Measurements from ENCODE around the gene CAMTA1. TPM values are rescaled to one million over a fixed set of nuclear protein-coding genes. Genes with fewer than 3 reads are reported as not detected.

Gene CAMTA1
- total RNA-seq, 3 donors from 2014 or later = 73.4 to 114 (median 82.6) TPM

- ATAC-seq (no peak), DNase-seq (no peak)
- no peaks in the 10 kb centered on the region for H3K9me3 ChIP-seq
- intact Hi-C loops (cut with DNase I, micrococcal nuclease) = no loop called here
- TF ChIP-seq, protein P1, sequence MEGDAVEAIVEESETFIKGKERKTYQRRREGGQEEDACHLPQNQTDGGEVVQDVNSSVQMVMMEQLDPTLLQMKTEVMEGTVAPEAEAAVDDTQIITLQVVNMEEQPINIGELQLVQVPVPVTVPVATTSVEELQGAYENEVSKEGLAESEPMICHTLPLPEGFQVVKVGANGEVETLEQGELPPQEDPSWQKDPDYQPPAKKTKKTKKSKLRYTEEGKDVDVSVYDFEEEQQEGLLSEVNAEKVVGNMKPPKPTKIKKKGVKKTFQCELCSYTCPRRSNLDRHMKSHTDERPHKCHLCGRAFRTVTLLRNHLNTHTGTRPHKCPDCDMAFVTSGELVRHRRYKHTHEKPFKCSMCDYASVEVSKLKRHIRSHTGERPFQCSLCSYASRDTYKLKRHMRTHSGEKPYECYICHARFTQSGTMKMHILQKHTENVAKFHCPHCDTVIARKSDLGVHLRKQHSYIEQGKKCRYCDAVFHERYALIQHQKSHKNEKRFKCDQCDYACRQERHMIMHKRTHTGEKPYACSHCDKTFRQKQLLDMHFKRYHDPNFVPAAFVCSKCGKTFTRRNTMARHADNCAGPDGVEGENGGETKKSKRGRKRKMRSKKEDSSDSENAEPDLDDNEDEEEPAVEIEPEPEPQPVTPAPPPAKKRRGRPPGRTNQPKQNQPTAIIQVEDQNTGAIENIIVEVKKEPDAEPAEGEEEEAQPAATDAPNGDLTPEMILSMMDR (IDR thresholded peaks at IDR 0.05) = no peak
- H3K4me3 ChIP-seq = no peak overlapping the region
- H3K4me1 ChIP-seq (ENCODE audit: low read depth) = peaks cover 51% of the 10 kb centered on the region
- H3K36me3 ChIP-seq (ENCODE audit: low read depth) = no peaks in the 10 kb centered on the region
Observed at GRCh38 chr1:6823793-6824192, 38.5 kb downstream of the CAMTA1 start.

DNA sequence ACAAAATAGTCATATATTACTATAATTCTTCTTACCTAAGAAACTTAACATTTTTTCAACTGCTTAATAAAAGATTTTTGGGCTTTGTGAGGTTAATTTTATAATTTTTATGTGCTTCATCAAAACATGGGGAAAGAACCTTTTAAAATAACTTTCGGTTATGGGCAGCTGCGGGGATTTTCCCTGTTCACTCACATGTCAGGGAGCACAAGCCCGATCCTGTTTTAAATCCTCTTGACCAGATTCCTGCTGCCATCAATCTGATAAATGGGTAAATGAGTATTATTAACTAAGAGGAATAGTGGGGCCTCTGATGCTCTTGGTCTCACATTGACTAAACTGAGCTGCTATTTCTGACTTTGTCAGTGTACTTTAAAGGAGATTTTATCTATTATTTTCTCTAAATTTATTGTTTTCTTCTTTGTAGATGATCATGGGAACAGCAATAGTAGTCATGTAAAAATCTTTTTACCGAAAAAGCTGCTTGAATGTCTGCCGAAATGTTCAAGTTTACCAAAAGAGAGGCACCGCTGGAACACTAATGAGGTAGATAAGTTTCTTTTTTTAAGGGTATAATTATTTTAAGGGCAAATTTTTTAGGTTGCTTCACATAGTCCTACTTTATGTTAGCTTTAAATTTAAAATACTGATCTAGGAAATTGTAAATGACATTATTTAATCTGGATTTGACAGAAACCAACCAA lies 39.6 kb downstream of the CAMTA1 start:
- Histone ChIP-seq H3K36me3 (ENCODE audit: low read depth) (no peaks in the 10 kb centered on the region), H3K4me1 (ENCODE audit: low read depth) (peaks cover 44% of the 10 kb centered on the region), H3K4me3 (no peak overlapping the region), H3K9me3 (no peaks in the 10 kb centered on the region)
- intact Hi-C loops (cut with DNase I, micrococcal nuclease) = no loop called here
- DNase-seq = no peak
- ATAC-seq = no peak
- TF ChIP-seq, protein P1 (IDR thresholded peaks at IDR 0.05) = no peak

DNA sequence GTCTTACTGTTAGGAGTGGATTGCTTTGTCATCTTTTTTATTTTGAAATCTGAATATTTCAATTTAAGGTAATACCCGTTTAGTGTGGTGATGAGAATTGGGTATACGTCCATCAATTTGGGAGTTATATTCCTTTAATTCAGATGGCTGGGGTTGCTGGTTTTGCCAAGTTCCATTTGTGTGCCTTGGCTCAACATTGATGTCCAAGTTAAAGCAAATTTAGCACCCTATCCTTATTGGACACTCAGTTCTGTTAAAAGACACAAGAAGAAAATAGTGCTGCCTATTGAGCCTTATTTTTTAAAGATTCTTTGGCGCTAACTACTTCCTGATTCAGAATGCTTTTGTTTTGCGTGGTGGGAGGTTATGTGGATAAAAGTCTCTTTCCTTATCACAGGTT lies 40.6 kb downstream of the CAMTA1 start:
- H3K4me1 ChIP-seq (ENCODE audit: low read depth) = peaks cover 40% of the 10 kb centered on the region
- no peak for ATAC-seq

DNA sequence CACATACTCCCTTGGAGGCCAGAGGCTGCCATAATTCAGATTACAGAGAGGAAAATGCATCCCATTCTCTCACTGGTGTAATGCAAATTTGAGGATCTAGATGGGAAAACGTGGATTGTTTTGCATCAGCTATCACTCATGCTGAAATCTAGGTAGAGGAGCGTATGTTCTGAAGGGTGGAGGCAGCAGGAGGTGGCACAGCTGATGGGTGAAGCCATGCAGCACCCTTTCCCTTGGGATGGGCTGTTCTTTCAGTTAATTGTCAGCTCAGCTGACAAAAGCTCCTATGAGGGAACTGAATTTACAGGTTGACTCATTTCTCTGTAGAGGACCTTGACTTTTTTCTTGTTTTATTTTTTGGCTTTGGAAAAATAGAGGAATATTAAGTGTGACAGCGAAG lies 41.8 kb downstream of the CAMTA1 start:
- H3K4me1 ChIP-seq (ENCODE audit: low read depth) = peaks cover 34% of the 10 kb centered on the region
- H3K36me3 ChIP-seq (ENCODE audit: low read depth) = no peaks in the 10 kb centered on the region
- TF ChIP-seq, protein P1 (IDR thresholded peaks at IDR 0.05) = no peak
- peak; percentile 24 for ATAC-seq
- H3K9me3 ChIP-seq = no peaks in the 10 kb centered on the region
- no peak overlapping the region for H3K4me3 ChIP-seq
- intact Hi-C loops (cut with DNase I, micrococcal nuclease) = no loop called here
- DNase-seq = no peak

More for the DNA sequence above, 40.6 kb downstream of the CAMTA1 start:
- intact Hi-C loops (cut with DNase I, micrococcal nuclease) = no loop called here
- TF ChIP-seq, protein P1 (IDR thresholded peaks at IDR 0.05) = no peak
- Histone ChIP-seq H3K9me3 (no peaks in the 10 kb centered on the region), H3K4me3 (no peak overlapping the region), H3K36me3 (ENCODE audit: low read depth) (no peaks in the 10 kb centered on the region)
- DNase-seq = no peak

DNA sequence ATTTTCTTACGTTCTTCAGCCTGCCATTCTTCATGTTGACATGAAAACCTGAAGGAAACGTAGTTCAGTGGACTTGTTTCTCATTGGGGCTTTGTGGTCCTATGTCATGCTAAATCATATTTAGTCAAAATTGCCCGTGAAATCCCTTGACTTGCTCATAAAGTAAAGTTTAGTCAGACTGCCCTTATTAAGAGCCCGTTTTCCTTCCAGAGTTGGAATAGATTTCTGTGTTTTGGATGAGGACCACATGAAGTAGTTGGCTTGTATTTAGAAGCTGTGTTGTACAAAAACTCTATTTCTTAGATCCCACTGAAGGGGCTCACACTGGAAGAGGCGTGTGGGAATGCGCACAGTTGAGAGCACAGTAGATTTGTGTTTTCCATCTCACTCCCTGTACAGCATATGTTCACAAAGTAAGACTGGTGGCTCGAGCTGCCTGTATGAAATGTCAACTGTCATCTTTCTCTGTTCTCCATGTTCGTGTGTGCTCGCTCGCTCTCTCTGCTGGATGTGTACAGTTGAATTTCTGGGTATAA lies 42.4 kb downstream of the CAMTA1 start:
- no peaks in the 10 kb centered on the region for H3K9me3 ChIP-seq
- peaks cover 36% of the 10 kb centered on the region for H3K4me1 ChIP-seq (ENCODE audit: low read depth)
- no peak overlapping the region for H3K4me3 ChIP-seq
- DNase-seq (no peak), ATAC-seq (no peak)
- TF ChIP-seq, protein P1 (IDR thresholded peaks at IDR 0.05) = no peak
- intact Hi-C loops (cut with DNase I, micrococcal nuclease) = no loop called here
- no peaks in the 10 kb centered on the region for H3K36me3 ChIP-seq (ENCODE audit: low read depth)

Data from mucosa of descending colon (tissue), 3 donors.